ENCODE data around the gene CCL8.

The CCL8 gene

DNA sequence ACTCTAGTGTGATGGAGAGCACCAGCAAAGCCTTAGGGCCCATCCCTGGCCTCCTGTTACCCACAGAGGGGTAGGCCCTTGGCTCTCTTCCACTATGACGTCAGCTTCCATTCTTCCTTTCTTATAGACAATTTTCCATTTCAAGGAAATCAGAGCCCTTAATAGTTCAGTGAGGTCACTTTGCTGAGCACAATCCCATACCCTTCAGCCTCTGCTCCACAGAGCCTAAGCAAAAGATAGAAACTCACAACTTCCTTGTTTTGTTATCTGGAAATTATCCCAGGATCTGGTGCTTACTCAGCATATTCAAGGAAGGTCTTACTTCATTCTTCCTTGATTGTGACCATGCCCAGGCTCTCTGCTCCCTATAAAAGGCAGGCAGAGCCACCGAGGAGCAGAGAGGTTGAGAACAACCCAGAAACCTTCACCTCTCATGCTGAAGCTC, at the start of gene CCL8:
Gene CCL8 (plus strand): TSS at position 397 of the 445 bp plus-strand sequence. CDS start 67 bp downstream, outside the sequence.
- DNase-seq, result no peak

DNA sequence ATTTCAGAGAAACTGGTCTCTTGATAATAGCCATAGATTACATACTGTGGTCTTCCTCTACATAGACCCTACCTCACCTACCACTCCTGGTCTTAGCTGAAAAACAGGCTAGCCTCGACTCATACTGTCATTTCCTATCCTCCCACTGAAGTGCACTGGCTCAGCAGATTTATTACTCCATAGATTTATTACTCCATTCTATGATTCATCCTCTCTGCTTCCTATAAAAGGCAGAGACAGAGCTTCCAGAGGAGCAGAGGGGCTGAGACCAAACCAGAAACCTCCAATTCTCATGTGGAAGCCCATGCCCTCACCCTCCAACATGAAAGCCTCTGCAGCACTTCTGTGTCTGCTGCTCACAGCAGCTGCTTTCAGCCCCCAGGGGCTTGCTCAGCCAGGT, 49.3 kb upstream of the CCL8 start, which contains the start of gene CCL7:
Gene CCL7 (plus strand): TSS at position 253 of the 400 bp plus-strand sequence. CDS start 70 bp downstream, at position 323.
- no peak for DNase-seq

DNA sequence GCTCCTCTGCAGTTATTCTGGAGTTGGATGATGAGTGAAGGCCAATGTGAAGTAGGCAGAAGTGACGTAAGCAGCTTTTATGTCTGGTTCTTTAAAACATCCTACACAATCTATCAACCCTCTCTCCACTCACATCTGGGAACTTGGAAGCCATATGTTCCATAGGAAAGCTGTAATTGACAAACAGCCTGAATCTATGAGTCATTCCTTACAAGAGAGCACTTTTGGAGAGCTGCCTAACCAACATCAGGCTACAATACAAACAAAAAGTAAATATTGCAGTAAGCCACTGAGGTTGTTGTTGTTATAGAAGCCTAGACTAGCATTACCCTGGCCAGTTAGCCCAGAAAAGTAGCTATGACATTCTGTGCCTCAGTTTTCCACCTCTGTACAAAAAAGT, 43.4 kb upstream of the CCL8 start:
- DNase-seq, result no peak

DNA sequence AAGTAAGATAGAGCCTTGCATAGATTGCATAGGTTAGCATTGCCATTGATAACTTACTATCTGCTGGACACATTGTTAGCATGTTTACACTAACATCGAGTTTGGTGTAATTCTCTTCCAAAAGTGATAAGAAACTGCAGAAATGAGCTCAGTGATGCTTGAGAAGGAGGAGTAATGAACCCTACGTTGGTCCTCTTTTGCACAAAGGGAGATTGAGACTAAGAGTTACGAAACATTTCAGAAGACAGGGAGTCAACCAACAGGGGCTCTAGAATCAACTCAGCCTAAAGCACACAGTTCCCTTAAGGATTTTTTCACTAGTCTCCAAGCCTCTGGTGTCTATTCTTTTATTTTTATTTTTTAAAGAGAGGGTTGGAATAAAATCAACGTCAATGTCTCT, 42.4 kb upstream of the CCL8 start:
- no peak for DNase-seq

DNA sequence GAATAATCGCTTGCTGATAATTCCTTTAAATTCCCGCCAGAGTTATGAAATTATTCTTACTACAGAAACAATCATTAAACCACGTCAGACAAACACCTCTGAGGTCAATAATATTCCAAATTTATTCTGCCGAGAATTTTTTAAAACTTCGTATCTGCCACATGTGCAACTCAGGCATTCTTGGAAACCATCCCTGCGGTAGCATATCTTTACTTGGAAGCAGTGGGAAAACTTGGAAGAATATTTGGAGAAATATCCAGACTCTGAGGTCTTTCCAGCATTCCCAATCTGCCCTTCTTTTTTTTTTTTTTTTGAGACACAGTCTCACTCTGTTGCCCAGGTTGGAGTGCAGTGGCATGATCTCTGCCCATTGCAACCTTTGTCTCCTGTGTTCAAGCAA, 35.7 kb upstream of the CCL8 start:
- DNase-seq, result no peak

DNA sequence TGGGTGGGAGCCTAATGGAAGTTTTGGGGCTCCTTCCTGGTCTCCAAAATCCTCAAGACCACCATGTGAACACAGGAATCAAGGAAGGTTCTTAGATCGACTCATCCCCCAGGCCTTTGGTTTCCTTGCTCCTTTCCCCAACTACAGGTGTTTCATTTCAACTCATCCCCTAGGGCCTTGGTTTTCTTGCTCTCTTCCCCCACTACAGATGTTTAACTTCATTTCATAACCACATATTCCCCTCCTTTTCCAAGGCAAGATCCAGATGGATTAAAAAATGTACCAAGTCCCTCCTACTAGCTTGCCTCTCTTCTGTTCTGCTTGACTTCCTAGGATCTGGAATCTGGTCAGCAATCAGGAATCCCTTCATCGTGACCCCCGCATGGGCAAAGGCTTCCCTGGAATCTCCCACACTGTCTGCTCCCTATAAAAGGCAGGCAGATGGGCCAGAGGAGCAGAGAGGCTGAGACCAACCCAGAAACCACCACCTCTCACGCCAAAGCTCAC, 33.9 kb upstream of the CCL8 start, which contains the start of gene CCL11:
Gene CCL11 (plus strand): TSS at position 457 of the 507 bp plus-strand sequence. CDS start 67 bp downstream, outside the sequence.
- no peak for DNase-seq

DNA sequence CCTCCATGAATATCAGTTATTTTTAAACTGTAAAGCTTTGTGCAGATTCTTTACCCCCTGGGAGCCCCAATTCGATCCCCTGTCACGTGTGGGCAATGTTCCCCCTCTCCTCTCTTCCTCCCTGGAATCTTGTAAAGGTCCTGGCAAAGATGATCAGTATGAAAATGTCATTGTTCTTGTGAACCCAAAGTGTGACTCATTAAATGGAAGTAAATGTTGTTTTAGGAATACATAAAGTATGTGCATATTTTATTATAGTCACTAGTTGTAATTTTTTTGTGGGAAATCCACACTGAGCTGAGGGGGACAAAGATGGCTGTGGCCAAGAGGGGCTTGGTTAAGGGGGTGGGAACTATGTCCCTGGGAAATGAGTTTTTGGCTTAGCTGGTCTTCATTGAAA, 31.4 kb upstream of the CCL8 start:
- no peak for DNase-seq

DNA sequence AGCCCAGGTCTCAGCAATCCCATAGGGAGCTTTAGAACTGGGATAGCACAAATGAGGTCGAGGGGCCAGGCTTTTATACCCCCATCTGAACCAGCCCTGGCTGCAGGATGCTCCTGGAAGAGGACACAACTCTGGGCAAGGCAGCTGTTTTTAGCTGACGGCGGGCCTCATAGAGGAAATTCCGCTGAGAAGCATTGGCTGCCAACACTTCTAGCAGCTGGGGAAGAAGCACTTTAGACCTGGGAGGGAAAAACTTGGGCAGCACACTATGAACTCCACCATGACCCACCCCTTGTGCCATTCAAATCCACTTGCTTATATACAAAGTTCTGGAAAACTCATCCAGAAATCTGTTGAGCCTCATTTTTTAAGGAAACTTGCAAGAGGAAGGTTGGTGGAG, 28.6 kb upstream of the CCL8 start:
- DNase-seq, result no peak

DNA sequence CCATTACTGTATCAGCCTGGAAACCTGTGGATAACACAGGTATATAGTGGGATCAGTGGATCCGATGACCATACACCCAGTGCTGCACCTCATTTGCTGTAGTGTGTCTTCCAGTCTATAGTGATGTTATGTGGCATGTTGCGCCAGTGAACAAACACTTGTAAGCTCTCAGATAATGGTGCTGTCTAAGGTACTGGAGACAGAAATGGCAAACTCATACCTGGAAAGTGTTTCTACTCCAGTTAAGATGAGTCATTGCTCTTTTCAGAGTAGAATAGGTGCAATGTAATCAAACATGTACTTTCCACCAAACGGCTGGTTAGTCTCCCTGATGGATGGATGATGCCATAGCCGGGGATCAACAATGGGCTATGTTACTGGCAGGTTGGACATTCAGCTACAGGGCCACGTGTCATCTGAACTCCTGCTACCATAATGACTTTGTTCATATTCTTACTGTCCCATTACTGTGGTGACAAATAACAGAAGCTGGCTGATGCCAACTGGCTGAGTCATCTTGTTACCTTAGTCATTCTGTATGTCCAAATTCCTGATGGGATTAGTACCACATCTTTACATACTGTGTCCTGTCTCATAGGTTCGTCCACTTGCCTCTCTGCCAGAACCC, 27.4 kb upstream of the CCL8 start:
- DNase-seq, result no peak

DNA sequence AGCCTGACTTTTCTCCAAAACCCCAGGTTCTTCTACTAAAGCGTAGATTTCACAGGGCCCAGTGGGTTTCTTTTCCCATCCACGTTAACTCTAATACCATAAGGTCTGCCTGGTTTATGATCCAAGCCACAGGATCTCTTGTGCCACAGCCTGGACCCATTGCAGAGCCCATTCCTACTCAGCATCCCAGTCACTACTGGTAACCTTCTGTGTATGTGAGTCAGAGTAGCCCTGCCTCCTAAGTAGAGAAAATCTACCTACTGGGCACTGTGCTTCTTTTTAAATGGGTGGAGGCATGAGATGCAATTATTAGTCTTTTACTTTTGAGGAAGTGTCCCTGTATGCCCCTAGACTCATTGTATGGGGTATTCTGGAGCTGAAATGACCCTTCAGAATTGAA, 20.2 kb upstream of the CCL8 start:
- DNase-seq, result no peak

DNA sequence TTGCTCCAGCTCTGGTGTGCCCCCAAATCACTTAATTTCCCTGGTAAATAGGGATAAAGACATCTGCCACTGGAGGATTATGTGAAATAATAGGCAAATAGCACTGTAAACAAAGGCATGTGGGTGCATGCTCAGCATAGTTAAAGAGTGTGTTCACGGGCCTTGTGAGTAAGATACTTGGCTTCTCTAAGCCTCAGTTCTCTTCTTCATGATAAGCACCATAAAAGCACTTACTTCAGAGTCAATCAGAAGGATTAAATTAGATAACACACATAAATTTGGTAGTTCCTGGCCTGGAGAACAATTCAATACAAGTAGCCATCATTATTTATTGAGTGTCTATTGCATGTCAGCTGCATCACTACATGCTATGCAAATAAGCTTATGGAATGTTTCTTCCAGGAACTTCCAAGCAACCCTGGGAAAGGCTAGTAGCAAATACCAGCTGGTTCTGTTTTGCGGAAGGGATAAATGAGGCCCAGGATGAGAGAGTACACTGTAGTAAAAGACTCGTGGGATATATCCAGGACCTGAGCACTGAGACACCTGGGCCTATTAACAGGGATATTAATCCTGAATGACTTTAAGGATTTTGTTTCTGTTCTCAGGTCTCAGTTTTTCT, 19.2 kb upstream of the CCL8 start:
- no peak for DNase-seq

DNA sequence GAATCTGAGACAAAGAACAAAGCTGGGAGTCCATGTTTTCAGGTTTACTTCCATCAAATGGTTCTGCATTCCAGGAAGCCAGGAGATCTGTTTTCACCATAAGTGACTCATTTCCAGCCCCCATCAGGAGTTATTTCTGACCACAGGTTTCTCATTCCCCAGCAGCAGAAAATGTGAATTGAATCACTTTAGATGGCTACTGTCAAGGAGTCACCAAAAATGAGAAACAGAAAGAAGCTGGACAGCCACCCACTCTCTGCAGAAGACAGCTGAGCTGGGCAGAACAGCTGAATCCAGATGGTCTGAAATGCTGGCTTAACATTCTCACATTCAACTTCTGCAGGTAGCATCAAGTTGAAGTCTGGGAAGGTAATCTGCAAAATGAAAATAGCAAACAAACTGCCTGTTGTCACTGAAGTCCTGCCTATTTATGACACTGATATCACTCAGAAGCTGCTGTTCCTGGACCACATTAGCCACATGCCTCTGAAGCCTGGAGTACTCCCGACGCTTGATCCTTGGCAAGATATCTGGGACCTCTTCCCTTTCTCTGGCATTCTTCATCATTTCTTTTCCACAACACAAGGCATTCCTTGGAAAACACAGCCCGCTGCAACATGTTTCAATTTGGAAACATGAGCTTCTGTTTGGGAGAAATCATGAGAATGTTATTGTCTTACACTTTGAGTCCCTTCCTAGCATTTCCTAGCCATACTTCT, 18.4 kb upstream of the CCL8 start:
- DNase-seq, result no peak

DNA sequence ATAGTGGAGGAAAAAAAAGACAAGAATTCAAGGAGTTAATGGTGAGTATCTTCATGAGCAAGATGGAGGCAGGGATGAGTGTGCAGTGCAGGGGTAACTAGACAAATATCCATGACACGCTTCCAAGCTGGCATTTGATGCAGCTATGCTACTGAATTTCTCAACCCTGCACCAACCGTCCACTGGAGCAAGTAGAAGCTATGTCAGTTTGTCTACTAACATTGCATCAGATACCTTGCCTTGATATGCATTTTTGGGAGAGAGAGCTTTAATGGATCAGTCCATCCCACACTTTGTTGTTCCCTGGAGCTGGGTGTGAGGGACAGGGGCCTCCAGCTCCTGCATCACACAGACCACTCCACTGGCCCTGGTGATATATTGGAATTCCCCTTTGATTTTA, 17.2 kb upstream of the CCL8 start:
- no peak for DNase-seq

DNA sequence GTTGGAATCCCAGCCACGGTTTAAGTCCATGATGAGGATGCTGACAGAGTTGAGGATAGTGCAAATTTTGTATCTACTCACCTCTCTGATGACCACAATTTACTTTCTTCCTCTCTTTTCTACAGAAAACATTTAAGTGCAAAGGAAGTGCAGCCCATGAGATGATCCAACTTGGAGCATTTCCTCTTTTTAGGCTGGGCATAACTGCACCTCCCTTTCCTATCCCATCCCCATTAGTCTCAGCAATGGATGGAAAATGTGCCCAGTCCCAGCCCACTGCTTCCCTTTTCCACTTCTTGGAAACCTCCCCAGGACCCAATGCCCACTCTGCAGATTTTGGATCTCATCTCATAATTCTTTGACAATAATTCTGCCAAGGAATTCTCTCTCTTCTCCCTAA, 16.6 kb upstream of the CCL8 start:
- no peak for DNase-seq

DNA sequence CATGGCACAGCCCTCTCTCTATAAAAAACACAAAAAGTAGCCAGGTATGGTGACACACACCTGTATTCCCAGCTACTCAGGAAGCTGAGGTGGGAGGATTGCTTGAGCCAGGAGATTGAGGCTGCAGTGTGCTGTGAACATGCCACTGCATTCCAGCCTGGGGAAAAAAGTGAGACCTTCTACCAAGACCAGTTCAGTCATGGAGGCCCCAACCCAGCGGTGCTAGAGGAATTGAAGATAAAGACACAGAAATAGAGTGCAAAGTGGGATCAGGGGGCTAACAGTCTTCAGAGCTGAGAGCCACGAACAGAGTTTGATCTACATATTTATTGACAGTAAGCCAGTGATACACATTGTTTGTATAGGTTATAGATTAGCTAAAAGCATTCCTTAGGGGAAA, 15.6 kb upstream of the CCL8 start:
- DNase-seq, result no peak

DNA sequence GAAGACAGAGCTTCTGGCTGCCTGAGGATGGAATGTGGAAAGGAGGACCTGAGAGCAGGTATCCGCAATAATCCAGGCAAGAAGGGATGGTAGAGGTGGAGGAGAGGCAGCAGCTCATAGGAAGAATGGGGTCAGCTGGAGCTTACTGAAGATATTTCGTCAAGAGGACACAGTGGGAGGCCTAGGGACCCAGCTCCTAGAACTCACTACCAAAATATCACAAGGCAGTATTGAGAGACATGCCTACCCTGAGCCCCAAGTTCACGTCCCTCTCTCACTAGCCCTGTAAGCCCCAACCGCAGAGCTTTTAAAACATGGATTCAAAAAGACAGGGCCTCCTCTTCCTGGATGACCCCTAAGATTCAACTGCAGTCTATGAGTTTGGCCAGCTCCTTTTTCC, 14.2 kb upstream of the CCL8 start:
- DNase-seq, result no peak

DNA sequence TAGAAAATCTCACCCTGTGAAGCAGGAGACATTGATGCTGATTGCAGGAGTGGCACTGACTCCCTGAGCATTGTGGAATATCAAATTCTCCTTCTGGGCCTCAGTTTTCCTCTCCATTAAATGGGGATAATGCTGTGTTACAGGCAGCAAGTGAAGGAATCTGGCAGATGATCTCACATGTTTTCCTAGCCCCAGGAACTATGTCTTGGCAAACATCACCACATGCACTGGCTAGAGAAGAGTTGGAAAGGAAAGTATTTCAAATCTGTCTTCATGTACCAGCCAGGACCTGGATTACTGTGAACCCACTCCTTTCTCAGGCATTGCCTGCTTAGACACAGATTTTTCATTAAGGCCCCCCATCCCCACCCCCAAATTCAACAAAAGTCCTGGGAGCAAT, 13.6 kb upstream of the CCL8 start:
- DNase-seq, result no peak

DNA sequence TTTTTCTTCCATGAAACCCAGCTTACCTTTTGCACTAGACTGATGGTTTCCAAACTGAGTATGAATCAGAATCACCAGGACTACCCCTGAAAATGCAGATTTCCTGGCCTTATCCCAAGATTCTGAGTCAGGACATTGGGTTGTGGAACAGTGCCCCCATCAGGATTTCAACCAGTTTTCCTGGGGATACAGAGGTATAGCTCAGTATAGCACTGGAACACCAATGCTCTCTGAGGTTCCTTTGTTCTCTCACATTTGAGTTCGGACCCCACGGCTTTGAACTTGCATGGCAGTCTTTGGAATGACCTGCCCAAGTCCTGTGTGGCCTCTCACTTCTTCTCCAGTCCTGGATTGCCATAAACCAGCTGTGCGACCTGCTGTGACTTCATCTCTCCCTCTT, 12.8 kb upstream of the CCL8 start:
- no peak for DNase-seq

DNA sequence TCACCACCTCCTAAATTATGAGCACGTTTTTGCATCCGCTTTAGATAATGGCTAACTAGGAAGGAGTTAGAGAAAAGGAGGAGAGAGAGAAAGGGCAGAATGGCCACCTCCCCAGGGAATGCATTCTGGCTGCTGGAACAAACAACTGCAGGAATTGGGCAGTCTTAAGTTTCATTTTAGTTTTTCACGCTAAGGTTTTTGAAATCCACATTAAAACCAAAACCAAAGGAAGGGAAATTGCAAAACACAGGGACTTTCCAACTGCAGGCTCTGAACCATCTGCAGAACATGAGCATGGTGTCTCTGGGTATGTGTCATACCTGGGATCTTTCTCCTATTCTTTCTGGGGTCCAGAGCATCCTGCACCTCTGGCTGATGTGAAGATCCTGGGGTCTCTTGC, 12.1 kb upstream of the CCL8 start:
- DNase-seq, result no peak

DNA sequence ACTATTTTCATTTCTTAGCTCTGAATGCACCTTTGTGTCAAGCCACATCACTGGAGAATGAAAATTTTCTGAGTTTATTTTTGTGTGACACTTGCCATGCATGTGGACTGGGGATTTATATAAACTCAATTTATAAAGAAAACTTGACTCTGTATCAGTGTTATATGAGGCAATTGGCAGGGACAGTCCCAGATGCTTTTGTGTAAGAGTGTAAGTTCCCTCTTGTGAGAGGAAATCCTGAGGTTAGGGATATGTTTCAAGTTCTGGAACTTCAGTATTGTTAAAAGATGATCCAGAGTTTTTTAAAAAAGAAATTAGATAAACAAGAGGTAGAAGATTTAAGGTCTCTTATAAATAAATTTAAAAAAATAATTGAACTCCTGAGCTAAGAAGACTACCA, 10.9 kb upstream of the CCL8 start:
- no peak for DNase-seq

DNA sequence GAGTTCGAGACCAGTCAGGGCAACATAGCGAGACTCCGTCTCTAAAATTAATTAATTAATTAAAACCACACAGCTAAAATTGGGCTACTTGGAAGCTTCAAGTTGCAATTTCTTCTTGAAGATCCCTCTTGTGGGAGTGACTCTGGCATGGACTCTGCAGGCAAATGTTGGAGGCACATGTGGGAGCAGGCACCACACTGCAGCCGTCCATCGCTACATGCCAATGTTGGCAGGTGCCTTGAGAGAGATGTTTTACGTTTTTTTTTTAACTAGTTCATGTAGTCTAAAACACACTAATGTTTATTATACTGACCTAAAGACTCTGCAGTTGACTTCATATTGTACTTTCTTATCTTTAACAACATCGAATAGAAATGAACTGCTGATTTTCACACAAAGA, 7.9 kb upstream of the CCL8 start:
- no peak for DNase-seq

DNA sequence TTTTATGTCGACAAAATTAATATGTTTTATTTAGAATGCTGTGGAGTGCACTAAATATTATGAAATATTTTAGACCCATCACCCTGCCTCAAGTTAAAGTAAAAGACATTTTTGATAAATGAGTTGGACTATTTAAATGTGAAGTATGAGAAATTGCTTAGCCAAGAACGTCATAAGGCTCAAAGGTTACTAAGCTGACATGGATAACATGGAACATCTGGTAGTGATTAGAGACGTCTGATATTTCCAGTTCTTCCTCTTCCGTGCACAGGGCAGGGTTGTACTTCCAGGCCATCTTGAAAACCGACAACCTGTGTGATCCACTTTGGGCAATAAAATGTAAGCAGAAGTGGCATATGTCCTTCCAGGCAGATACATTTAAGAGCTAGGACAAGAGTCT, 7.2 kb upstream of the CCL8 start:
- no peak for DNase-seq

DNA sequence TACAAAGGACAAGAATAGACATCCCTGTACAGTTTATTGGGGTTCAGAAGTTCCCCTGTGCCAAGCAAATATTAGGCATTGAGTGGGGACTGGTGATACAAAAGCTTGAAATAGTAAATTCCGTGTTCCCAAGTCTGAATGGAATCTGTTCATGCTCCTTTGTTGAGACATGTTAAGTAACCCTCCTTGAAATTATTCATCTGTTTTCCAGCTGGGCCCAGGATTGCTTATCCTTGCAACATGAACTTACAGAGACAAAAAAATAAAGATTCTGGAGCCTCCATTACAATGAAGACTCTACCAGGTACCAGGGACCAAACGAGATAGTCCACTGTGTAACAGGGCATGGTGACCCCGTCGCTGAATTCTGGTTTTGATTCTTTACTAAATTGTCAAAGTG, 6.1 kb upstream of the CCL8 start:
- no peak for DNase-seq

DNA sequence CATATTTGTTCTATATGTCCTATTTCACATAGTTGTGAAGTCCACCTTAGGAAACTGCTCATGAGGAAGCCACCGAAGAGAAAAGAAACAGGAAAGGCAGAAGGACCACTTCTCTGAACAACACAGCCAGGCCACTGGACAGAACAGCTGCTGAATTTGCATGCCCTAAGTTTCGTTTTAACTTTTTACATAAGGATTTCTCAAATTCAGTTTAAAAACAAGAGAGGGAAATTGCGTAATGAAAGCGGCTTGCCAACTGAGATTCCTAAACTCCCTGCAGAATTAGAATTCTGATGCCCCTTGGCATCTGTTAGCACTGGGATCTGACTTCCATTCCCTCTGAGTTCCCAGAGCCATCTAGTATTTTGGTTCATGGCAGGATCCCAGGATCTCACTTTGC, 5.0 kb upstream of the CCL8 start:
- no peak for DNase-seq

Measured in NCI-H2081 (cell line).